Uterus (tissue), 4 donors: Measurements from ENCODE around the gene LBHD2. TPM values are rescaled to one million over a fixed set of nuclear protein-coding genes. Genes with fewer than 3 reads are reported as not detected.

Experiments
- DNase-seq, 2 donors: peaks; one replicate each; pipeline ENCODE4 v3.0.0-alpha.2; 2019 to 2020
- H3K27ac ChIP-seq, 2 donors: fragments of 200-600 bp; sonication (generic); 1 replicate in 1 of 2; 2 replicates in 1 of 2; pipeline ENCODE4 v1.5.1; 2016 to 2018
- H3K27me3 ChIP-seq, 2 donors: fragments of 200-600 bp; sonication (generic); one replicate each; pipeline ENCODE4 v1.5.1; 2018 to 2019; ENCODE audit warnings: control low read depth in 1 of 2
- H3K36me3 ChIP-seq, 2 donors: fragments of 200-600 bp; sonication (generic); one replicate each; pipeline ENCODE4 v1.5.1; 2019; ENCODE audit warnings: control low read depth in 1 of 2
- H3K4me1 ChIP-seq, 2 donors: fragments of 200-600 bp; sonication (generic); one replicate each; pipeline ENCODE4 v1.5.1; 2018 to 2019; ENCODE audit warnings: control low read depth in 1 of 2
- H3K4me3 ChIP-seq, 2 donors: fragments of 200-600 bp; sonication (generic); 1 replicate in 1 of 2; 2 replicates in 1 of 2; pipeline ENCODE4 v1.5.1; 2018 to 2019; ENCODE audit warnings: mild to moderate bottlenecking in 1 of 2
- H3K9me3 ChIP-seq, 2 donors: fragments of 200-600 bp; sonication (generic); one replicate each; pipeline ENCODE4 v1.5.1; 2019; ENCODE audit warnings: control low read depth in 1 of 2
- POLR2A ChIP-seq, 2 donors: fragments of 450-650 bp; IDR thresholded peaks; one replicate each; pipeline ENCODE4 v1.6.1; 2016; ENCODE audit warnings: antibody characterized with exemption in 2 of 2, mild to moderate bottlenecking in 1 of 2, moderate library complexity in 1 of 2
- intact Hi-C: fragments of 100-400 bp; cut with DNase I; formaldehyde crosslinking; loops from one replicate; pipeline ENCODE4 v1.15.1; 2023; ENCODE audit warnings: low total_unique reads
- total RNA-seq, 4 donors: library from RNA; depleted of rRNA in 3 of 4; stranded (reverse); fragments of >200 nt in 3 of 4; gene quantifications; one replicate each; pipeline versions ENCODE4 v1.1.0 to v1.2.4, GENCODE V29; 2014 to 2023
- TF ChIP-seq, protein P1 (sequence below), 4 experiments: fragments of 200-600 bp in 2 of 4; fragments of 450-650 bp in 2 of 4; sonication (generic) in 2 of 4; IDR thresholded peaks; one replicate each; pipeline ENCODE4 v1.5.1; 2016 to 2019; ENCODE audit warnings: antibody characterized with exemption in 4 of 4, mild to moderate bottlenecking in 2 of 4, moderate library complexity in 1 of 4
- donor health status: DM: yes; HTN: yes; CAD: no.

Gene LBHD2
- total RNA-seq, 4 donors from 2014 or later: not detected

- intact Hi-C loops: no loop called here
- Histone ChIP-seq H3K9me3 (no peaks in the 10 kb centered on the region), H3K4me1 (peaks cover 0 to 13% of the 10 kb centered on the region in 2 donors), H3K27ac (peak overlapping the region; percentile 91 to 92), H3K27me3 (no peaks in the 10 kb centered on the region), H3K36me3 (no peaks in the 10 kb centered on the region), H3K4me3 (no peak overlapping the region)
- TF ChIP-seq POLR2A (IDR thresholded peaks at IDR 0.05): no peak
- TF ChIP-seq, protein P1, sequence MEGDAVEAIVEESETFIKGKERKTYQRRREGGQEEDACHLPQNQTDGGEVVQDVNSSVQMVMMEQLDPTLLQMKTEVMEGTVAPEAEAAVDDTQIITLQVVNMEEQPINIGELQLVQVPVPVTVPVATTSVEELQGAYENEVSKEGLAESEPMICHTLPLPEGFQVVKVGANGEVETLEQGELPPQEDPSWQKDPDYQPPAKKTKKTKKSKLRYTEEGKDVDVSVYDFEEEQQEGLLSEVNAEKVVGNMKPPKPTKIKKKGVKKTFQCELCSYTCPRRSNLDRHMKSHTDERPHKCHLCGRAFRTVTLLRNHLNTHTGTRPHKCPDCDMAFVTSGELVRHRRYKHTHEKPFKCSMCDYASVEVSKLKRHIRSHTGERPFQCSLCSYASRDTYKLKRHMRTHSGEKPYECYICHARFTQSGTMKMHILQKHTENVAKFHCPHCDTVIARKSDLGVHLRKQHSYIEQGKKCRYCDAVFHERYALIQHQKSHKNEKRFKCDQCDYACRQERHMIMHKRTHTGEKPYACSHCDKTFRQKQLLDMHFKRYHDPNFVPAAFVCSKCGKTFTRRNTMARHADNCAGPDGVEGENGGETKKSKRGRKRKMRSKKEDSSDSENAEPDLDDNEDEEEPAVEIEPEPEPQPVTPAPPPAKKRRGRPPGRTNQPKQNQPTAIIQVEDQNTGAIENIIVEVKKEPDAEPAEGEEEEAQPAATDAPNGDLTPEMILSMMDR (IDR thresholded peaks at IDR 0.05): no peak
- peak in 1 of 2 donors; percentile 22 for DNase-seq
Observed at GRCh38 chr14:103132381-103133209, 48.6 kb downstream of the LBHD2 start.

DNA sequence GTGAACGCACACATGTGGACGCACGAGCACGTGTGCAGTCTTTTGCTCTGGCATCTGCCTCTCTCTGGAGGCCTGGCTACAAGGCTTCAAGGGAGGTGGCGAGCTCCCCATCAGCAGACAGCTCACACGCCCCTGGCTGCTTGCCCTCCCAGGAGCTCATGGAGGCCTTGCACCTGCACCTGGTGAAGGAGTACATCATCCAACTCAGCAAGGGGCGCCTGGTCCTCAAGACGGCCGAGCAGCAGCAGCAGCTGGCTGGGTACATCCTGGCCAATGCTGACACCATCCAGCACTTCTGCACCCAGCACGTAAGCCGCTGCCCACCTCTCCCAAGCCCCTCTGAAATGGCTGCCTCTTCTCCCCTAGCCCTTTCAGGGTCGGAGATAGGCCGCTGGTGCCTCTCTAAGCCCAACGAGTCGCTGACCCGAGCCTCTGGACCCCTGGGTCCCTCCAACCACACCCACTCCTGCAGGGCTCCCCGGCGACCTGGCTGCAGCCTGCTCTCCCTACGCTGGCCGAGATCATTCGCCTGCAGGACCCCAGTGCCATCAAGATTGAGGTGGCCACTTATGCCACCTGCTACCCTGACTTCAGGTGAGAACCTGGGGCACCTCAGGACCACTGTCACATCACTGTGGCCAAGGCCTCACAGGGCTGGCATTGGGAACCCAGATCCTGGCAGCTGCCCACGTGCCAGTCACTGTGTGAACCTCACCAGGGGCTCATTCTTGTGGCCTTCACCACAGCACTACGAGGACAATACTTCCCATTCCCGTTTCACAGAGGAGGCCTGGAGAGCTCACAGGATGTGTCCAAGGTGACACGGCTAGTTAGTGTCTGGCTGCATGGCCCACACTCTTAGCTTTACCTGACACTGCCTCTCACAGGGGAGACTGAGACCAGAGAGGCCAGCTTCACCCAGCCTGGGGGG, 49.5 kb downstream of the LBHD2 start:
- no peak for TF ChIP-seq POLR2A (IDR thresholded peaks at IDR 0.05)
- TF ChIP-seq, protein P1 (IDR thresholded peaks at IDR 0.05): no peak
- Histone ChIP-seq H3K36me3 (no peaks in the 10 kb centered on the region), H3K4me1 (peaks cover 0 to 20% of the 10 kb centered on the region in 2 donors), H3K27ac (no peak overlapping the region), H3K4me3 (no peak overlapping the region), H3K27me3 (no peaks in the 10 kb centered on the region), H3K9me3 (no peaks in the 10 kb centered on the region)
- intact Hi-C loops: no loop called here
- DNase-seq: no peak

DNA sequence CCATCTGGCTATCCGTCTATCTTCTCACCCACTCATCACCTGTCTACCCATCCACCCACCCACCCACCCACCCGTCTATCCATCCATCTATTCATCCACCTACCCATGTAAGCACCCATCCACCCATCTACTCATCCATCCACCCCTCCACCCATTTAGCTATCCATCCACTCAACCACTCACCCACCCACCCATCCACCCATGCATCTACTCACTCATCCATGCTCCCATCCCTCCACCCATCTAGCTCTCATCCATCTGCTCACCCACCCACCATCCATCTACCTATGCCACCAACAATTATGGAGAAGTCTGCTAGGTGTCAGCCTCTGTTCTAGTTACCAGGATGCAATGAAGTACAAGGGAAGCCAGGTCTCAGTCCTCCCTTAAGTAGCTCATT, 50.4 kb downstream of the LBHD2 start:
- Histone ChIP-seq H3K27ac (no peak overlapping the region), H3K36me3 (no peaks in the 10 kb centered on the region), H3K4me1 (peaks cover 0 to 28% of the 10 kb centered on the region in 2 donors), H3K27me3 (no peaks in the 10 kb centered on the region), H3K9me3 (no peaks in the 10 kb centered on the region), H3K4me3 (no peak overlapping the region)
- TF ChIP-seq, protein P1 (IDR thresholded peaks at IDR 0.05): no peak
- no peak for TF ChIP-seq POLR2A (IDR thresholded peaks at IDR 0.05)
- intact Hi-C loops: no loop called here
- no peak for DNase-seq

DNA sequence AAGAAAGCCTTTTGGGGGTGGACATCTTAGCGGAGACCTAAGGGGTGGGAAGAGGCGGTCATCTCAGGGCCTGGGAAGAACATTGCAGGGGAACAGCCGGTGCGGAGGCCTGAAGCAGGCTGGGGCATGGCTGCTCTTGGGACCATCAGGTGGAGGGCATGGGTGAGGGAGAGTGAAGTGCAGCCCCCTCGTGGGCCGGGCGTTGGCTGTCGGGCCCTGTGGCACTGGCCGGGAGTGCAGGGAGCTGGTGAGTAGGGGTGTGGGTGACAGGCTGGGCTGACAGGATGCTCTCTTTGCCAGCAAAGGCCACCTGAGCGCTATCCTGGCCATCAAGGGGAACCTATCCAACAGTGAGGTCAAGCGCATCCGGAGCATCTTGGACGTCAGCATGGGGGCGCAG, 50.9 kb downstream of the LBHD2 start:
- no peak for TF ChIP-seq POLR2A (IDR thresholded peaks at IDR 0.05)
- TF ChIP-seq, protein P1 (IDR thresholded peaks at IDR 0.05): no peak
- Histone ChIP-seq H3K4me3 (no peak overlapping the region), H3K4me1 (peaks cover 0 to 28% of the 10 kb centered on the region in 2 donors), H3K27ac (no peak overlapping the region), H3K9me3 (no peaks in the 10 kb centered on the region), H3K27me3 (no peaks in the 10 kb centered on the region), H3K36me3 (no peaks in the 10 kb centered on the region)
- intact Hi-C loops: no loop called here
- DNase-seq: no peak
